Astrocyte (in vitro differentiated cells and primary cell): Measurements from ENCODE around the gene MARCHF10.

Experiments
- CTCF ChIP-seq: IDR thresholded peaks from 2 replicates; pipeline ENCODE4 v1.5.1; 2011; ENCODE audit warnings: low read depth, mild to moderate bottlenecking, inconsistent platforms, low read length, moderate library complexity; ENCODE audit not compliant: insufficient read depth
- EZH2 ChIP-seq: IDR thresholded peaks from 2 replicates; pipeline ENCODE4 v1.6.1; 2012; ENCODE audit warnings: mild to moderate bottlenecking, low read length, inconsistent platforms; ENCODE audit not compliant: insufficient read depth

DNA sequence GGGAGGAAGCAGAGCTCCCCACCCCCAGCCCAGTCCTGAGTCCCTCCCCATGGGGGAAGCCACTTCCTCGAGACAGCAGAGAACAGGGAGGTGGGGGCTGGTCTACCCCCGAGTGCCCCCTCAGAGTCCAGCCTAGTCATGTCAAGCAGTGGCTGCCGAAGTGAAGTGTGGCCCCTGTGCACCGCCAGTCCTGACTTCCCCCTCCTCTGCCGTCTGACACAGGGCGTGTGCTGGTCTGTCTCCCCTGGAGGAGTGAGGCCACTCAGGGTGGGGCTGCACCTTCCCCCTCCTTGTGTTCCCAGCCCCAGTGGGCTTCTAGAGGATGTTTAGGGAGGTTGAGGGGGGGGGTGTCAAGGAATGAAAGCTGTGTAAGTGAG is 133.8 kb downstream of the MARCHF10 start:
- TF ChIP-seq CTCF (no peak), EZH2 (no peak)
